NB4 (cell line): ENCODE results near the gene HS6ST2.

Experiments used
- DNase-seq: peaks from one replicate; pipeline ENCODE4 v3.0.0; 2010; ENCODE audit warnings: low read depth
- H3K4me3 ChIP-seq: one replicate; pipeline ENCODE4 v1.5.1; 2011; ENCODE audit warnings: mild to moderate bottlenecking, low read depth, low read length, moderate library complexity
- CTCF ChIP-seq: IDR thresholded peaks from one replicate; pipeline ENCODE4 v1.5.1; 2012; ENCODE audit warnings: low read depth, low read length
- MAX ChIP-seq: IDR thresholded peaks from 2 replicates; pipeline ENCODE4 v1.6.1; 2011; ENCODE audit warnings: low read depth, low read length
- MYC ChIP-seq: IDR thresholded peaks from 2 replicates; pipeline ENCODE4 v1.6.1; 2011; ENCODE audit warnings: low read depth, low read length
- POLR2A ChIP-seq: IDR thresholded peaks from 2 replicates; pipeline ENCODE4 v1.6.1; 2011; ENCODE audit warnings: mild to moderate bottlenecking; ENCODE audit not compliant: insufficient read length; ENCODE audit errors: extremely low read depth

Gene HS6ST2

GRCh38 chrX:132758759-132759158 lies 199.7 kb downstream of the HS6ST2 start:
- DNase-seq = no peak
- TF ChIP-seq MAX = no peak
- H3K4me3 ChIP-seq = no peak overlapping the region

- no peak for DNase-seq
- TF ChIP-seq CTCF = no peak
- no peak for TF ChIP-seq MYC
- TF ChIP-seq MAX = no peak
- TF ChIP-seq POLR2A = no peak
- no peak overlapping the region for H3K4me3 ChIP-seq
These were observed 201.3 kb downstream of the HS6ST2 start for GRCh38 chrX:132757066-132757623.

GRCh38 chrX:132756439-132756838 lies 202.0 kb downstream of the HS6ST2 start:
- DNase-seq = no peak
- TF ChIP-seq MYC (no peak), CTCF (no peak), POLR2A (no peak), MAX (no peak)

GRCh38 chrX:132751063-132751690 lies 207.3 kb downstream of the HS6ST2 start:
- TF ChIP-seq MYC = no peak
- no peak for TF ChIP-seq POLR2A
- no peak for TF ChIP-seq CTCF
- no peak for TF ChIP-seq MAX
- no peak for DNase-seq

More at GRCh38 chrX:132756439-132756838, 202.0 kb downstream of the HS6ST2 start:
- no peak overlapping the region for H3K4me3 ChIP-seq

GRCh38 chrX:132750331-132751062 lies 207.9 kb downstream of the HS6ST2 start:
- H3K4me3 ChIP-seq = no peak overlapping the region
- TF ChIP-seq POLR2A = no peak
- TF ChIP-seq MYC = no peak
- no peak for TF ChIP-seq CTCF
- no peak for TF ChIP-seq MAX
- peak; percentile 23 for DNase-seq

More at GRCh38 chrX:132751063-132751690, 207.3 kb downstream of the HS6ST2 start:
- H3K4me3 ChIP-seq = no peak overlapping the region

- no peak overlapping the region for H3K4me3 ChIP-seq
- TF ChIP-seq MYC (no peak), MAX (no peak), POLR2A (no peak), CTCF (no peak)
- no peak for DNase-seq
These were observed 209.0 kb downstream of the HS6ST2 start for GRCh38 chrX:132749406-132749805.
